ELR (cell line): ENCODE measurements around the gene ZBTB6.
A peak's percentile ranks its signal among the peaks of the same experiment; 100 is the strongest.
"Not testable (repeated sequence)": the region's sequence is repeated elsewhere in the genome, so short reads cannot be mapped to it uniquely, and the experiment has no call there.

Experiments used
- DNase-seq: peaks from one replicate; pipeline ENCODE4 v3.0.0-alpha.2; 2015; ENCODE audit warnings: low read depth

ZBTB6 gene

GRCh38 chr9:122929796-122930354, 16.8 kb upstream of the ZBTB6 start:
- DNase-seq = no peak

GRCh38 chr9:122923947-122924346, 10.8 kb upstream of the ZBTB6 start:
- no peak for DNase-seq

GRCh38 chr9:122922713-122923112, 9.6 kb upstream of the ZBTB6 start:
- no peak for DNase-seq

GRCh38 chr9:122918310-122918709, 5.2 kb upstream of the ZBTB6 start:
- DNase-seq = no peak

- DNase-seq = no peak
Measured at GRCh38 chr9:122912671-122912963, 506 bp downstream of the ZBTB6 start.

GRCh38 chr9:122906122-122906521, 7.0 kb downstream of the ZBTB6 start:
- DNase-seq = not testable (repeated sequence)

- peak; percentile 100 for DNase-seq
Measured at GRCh38 chr9:122904823-122905710, 8.1 kb downstream of the ZBTB6 start, which contains the start of gene RC3H2. Gene RC3H2, minus strand, starts transcription at chr9:122905359. Its CDS starts 7,850 bp downstream, at chr9:122897509.

GRCh38 chr9:122904466-122904822, 8.7 kb downstream of the ZBTB6 start:
- DNase-seq = peak; percentile 71

GRCh38 chr9:122900791-122901190, 12.3 kb downstream of the ZBTB6 start:
- peak; percentile 50 for DNase-seq

- DNase-seq = peak; percentile 63
Measured at GRCh38 chr9:122897969-122898368, 15.2 kb downstream of the ZBTB6 start.

GRCh38 chr9:122888480-122888879, 24.6 kb downstream of the ZBTB6 start:
- DNase-seq = no peak

- no peak for DNase-seq
Measured at GRCh38 chr9:122883125-122883524, 30.0 kb downstream of the ZBTB6 start.

- no peak for DNase-seq
Measured at GRCh38 chr9:122879443-122879842, 33.7 kb downstream of the ZBTB6 start.

- no peak for DNase-seq
Measured at GRCh38 chr9:122875523-122875922, 37.6 kb downstream of the ZBTB6 start.

- not testable (repeated sequence) for DNase-seq
Measured at GRCh38 chr9:122867276-122867675, 45.8 kb downstream of the ZBTB6 start.

- DNase-seq = no peak
Measured at GRCh38 chr9:122866079-122866478, 47.0 kb downstream of the ZBTB6 start.

- no peak for DNase-seq
Measured at GRCh38 chr9:122865300-122865699, 47.8 kb downstream of the ZBTB6 start.

- no peak for DNase-seq
Measured at GRCh38 chr9:122863407-122863806, 49.7 kb downstream of the ZBTB6 start.

GRCh38 chr9:122860319-122861142, 52.6 kb downstream of the ZBTB6 start:
- DNase-seq = no peak
